Measurements from ENCODE around the gene RBBP8. TPM values are rescaled to one million over a fixed set of nuclear protein-coding genes. Genes with fewer than 3 reads are reported as not detected.

The RBBP8 gene
- total RNA-seq, 2 experiments from 2014 or later, result 1.2 to 2.5 TPM

DNA sequence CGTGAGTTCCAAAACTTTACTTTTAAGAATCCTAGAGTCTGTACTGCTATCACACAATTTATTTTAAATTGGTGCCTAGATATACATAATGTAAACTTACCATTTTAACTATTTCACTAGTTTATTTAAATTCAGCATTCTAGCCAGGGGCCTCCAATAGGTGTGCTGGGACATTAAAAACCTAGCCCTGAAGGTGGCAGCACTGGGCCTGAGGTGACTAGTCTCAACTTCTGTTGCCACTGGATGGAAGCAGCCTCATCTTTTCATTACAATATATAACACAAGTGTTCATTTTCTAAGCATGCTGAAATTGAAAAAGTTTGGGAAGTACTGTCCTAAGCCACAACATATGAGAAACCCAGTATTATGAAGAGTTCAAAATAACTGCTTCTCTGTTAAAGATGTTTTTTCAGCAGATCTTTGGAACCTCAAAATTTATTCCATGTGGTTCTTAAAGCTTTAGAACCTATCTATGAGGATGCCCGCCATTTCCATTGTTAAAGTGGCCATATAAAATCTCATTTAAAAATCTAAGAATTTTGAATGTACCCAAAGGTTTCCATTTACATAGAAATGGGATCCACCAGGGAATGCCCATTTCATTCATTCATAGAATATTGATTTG, 2.9 kb upstream of the RBBP8 start:
- H3K4me3 ChIP-seq (ENCODE audit: low read length), result no peak overlapping the region
- TF ChIP-seq, protein P1, sequence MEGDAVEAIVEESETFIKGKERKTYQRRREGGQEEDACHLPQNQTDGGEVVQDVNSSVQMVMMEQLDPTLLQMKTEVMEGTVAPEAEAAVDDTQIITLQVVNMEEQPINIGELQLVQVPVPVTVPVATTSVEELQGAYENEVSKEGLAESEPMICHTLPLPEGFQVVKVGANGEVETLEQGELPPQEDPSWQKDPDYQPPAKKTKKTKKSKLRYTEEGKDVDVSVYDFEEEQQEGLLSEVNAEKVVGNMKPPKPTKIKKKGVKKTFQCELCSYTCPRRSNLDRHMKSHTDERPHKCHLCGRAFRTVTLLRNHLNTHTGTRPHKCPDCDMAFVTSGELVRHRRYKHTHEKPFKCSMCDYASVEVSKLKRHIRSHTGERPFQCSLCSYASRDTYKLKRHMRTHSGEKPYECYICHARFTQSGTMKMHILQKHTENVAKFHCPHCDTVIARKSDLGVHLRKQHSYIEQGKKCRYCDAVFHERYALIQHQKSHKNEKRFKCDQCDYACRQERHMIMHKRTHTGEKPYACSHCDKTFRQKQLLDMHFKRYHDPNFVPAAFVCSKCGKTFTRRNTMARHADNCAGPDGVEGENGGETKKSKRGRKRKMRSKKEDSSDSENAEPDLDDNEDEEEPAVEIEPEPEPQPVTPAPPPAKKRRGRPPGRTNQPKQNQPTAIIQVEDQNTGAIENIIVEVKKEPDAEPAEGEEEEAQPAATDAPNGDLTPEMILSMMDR (IDR thresholded peaks at IDR 0.05), result peak; percentile 82
- Mint-ChIP-seq H3K4me3 (peak overlapping the region; percentile 72), H3K9me3 (no peaks in the 10 kb centered on the region), H3K4me1 (ENCODE audit: low read depth) (peaks cover 13% of the 10 kb centered on the region), H3K27me3 (no peaks in the 10 kb centered on the region), H3K27ac (no peak overlapping the region), H3K36me3 (ENCODE audit: low read depth) (no peaks in the 10 kb centered on the region)
- ATAC-seq (ENCODE audit: poor library complexity) (peak; percentile 62), DNase-seq (peak; percentile 62 to 86 (median 74))
- intact Hi-C loops (cut with DNase I, micrococcal nuclease), result loop anchor here (1.0 to 10.0 kb wide), 10 partner anchors 53 to 522 kb away; partner anchors contain the start of gene RIOK3 (in 1 of the 2)
- ChIA-PET POLR2A (no interaction called here), CTCF (interaction anchor here (0.8 to 2.5 kb wide), 7 partner anchors 13 to 201 kb away, joined by 3 to 15 read pairs (median 4); no protein-coding TSS in a partner anchor)
- no peaks in the 10 kb centered on the region for H3K36me3 ChIP-seq (ENCODE audit: insufficient read depth, low read length)
- no peaks in the 10 kb centered on the region for H3K27me3 ChIP-seq (ENCODE audit: control insufficient read depth in 1 of 2, insufficient read depth in 2 of 2, low read length in 2 of 2)
- no peaks in the 10 kb centered on the region for H3K9me3 ChIP-seq (ENCODE audit: control insufficient read depth in 1 of 2, insufficient read depth in 1 of 2, low read length in 2 of 2)
- no peak overlapping the region for H3K27ac ChIP-seq (ENCODE audit: low read depth in 1 of 2, low read length in 2 of 2)
- peaks cover 8% of the 10 kb centered on the region for H3K4me1 ChIP-seq (ENCODE audit: insufficient read depth, low read length)

DNA sequence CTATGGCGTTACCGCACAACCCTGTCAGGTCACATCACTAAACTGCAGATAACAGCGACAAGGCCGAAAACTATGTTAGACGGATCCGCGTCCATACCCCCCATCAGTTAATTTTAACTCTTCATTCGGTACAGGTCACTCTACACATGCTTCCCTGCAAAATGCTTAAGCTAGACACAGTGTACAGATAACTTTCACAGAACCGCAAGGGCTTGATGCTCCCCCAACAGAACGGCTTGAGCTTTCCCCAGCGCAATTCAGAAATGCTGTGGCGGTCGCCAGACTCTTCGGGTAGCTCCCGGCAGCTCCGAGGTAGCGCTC, 283 bp upstream of the RBBP8 start:
- Mint-ChIP-seq H3K4me3 (peak overlapping the region; percentile 87), H3K9me3 (no peaks in the 10 kb centered on the region), H3K36me3 (ENCODE audit: low read depth) (no peaks in the 10 kb centered on the region), H3K27ac (peak overlapping the region; percentile 67), H3K27me3 (no peaks in the 10 kb centered on the region), H3K4me1 (ENCODE audit: low read depth) (peaks cover 13% of the 10 kb centered on the region)
- Histone ChIP-seq H3K9me3 (ENCODE audit: control insufficient read depth in 1 of 2, insufficient read depth in 1 of 2, low read length in 2 of 2) (no peaks in the 10 kb centered on the region), H3K4me3 (ENCODE audit: low read length) (peak overlapping the region; percentile 97), H3K27ac (ENCODE audit: low read depth in 1 of 2, low read length in 2 of 2) (peak overlapping the region in 1 of 2 donors; percentile 80), H3K36me3 (ENCODE audit: insufficient read depth, low read length) (no peaks in the 10 kb centered on the region), H3K27me3 (ENCODE audit: control insufficient read depth in 1 of 2, insufficient read depth in 2 of 2, low read length in 2 of 2) (no peaks in the 10 kb centered on the region), H3K4me1 (ENCODE audit: insufficient read depth, low read length) (peaks cover 8% of the 10 kb centered on the region)
- CTCF ChIA-PET, result interaction anchor here (1.0 to 1.2 kb wide), 2 partner anchors 42 to 50 kb away, joined by 3 read pairs; no protein-coding TSS in a partner anchor
- ATAC-seq (ENCODE audit: poor library complexity) (no peak), DNase-seq (no peak)
- intact Hi-C loops (cut with DNase I, micrococcal nuclease), result loop anchor here (5.0 to 10.0 kb wide), 6 partner anchors 134 to 519 kb away; partner anchors contain the start of gene RIOK3 (in 1 of the 2)
- POLR2A ChIA-PET, result interaction anchor here (0.9 to 1.3 kb wide), 7 partner anchors 16 to 479 kb away, joined by 3 to 5 read pairs (median 4); no protein-coding TSS in a partner anchor
- TF ChIP-seq, protein P1 (IDR thresholded peaks at IDR 0.05), result no peak

DNA sequence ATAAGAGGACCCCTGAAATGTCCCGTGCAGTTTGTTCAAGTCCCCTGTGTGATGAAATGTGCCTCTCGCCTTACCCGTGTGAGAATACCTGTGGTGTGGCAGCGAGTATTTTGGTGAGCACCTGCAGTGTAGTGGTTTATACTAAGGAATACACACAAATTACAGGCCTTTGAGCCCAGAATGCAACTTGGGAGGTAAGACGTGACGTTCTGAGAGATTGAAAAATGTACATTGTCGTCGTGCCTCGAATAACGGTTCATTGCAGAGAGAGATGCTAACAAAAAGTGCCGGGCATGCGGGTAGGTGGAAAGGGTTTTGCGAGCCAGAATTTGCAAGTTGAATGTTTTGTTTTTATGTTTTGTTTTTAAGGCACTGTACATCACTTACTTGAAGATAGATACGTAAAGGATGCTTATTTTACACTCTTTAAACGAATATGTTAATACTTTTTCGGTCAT, 867 bp downstream of the RBBP8 start:
- POLR2A ChIA-PET, result interaction anchor here (1.3 kb wide), 2 partner anchors 49 to 477 kb away, joined by 4 to 5 read pairs; no protein-coding TSS in a partner anchor
- H3K27me3 Mint-ChIP-seq, result no peaks in the 10 kb centered on the region

More for the DNA sequence above, 867 bp downstream of the RBBP8 start:
- Mint-ChIP-seq H3K27ac (peak overlapping the region; percentile 67), H3K9me3 (no peaks in the 10 kb centered on the region), H3K36me3 (ENCODE audit: low read depth) (no peaks in the 10 kb centered on the region), H3K4me3 (peak overlapping the region; percentile 89), H3K4me1 (ENCODE audit: low read depth) (peaks cover 13% of the 10 kb centered on the region)
- intact Hi-C loops (cut with DNase I, micrococcal nuclease), result loop anchor here (5.0 to 10.0 kb wide), 6 partner anchors 133 to 518 kb away; partner anchors contain the start of gene RIOK3 (in 1 of the 2)
- H3K4me1 ChIP-seq (ENCODE audit: insufficient read depth, low read length), result peaks cover 8% of the 10 kb centered on the region
- H3K27me3 ChIP-seq (ENCODE audit: control insufficient read depth in 1 of 2, insufficient read depth in 2 of 2, low read length in 2 of 2), result no peaks in the 10 kb centered on the region
- CTCF ChIA-PET, result interaction anchor here (1.2 kb wide), 1 partner anchor 49 kb away, joined by 3 read pairs; no protein-coding TSS in a partner anchor
- H3K4me3 ChIP-seq (ENCODE audit: low read length), result peak overlapping the region; percentile 97
- peak overlapping the region in 1 of 2 donors; percentile 80 for H3K27ac ChIP-seq (ENCODE audit: low read depth in 1 of 2, low read length in 2 of 2)
- H3K9me3 ChIP-seq (ENCODE audit: control insufficient read depth in 1 of 2, insufficient read depth in 1 of 2, low read length in 2 of 2), result no peaks in the 10 kb centered on the region
- ATAC-seq (ENCODE audit: poor library complexity), result peak; percentile 38
- TF ChIP-seq, protein P1 (IDR thresholded peaks at IDR 0.05), result no peak
- no peaks in the 10 kb centered on the region for H3K36me3 ChIP-seq (ENCODE audit: insufficient read depth, low read length)
- DNase-seq, result no peak

Data from CD4-positive, alpha-beta T cell (primary cell).